ENCODE measurements around the gene WDR59.

DNA sequence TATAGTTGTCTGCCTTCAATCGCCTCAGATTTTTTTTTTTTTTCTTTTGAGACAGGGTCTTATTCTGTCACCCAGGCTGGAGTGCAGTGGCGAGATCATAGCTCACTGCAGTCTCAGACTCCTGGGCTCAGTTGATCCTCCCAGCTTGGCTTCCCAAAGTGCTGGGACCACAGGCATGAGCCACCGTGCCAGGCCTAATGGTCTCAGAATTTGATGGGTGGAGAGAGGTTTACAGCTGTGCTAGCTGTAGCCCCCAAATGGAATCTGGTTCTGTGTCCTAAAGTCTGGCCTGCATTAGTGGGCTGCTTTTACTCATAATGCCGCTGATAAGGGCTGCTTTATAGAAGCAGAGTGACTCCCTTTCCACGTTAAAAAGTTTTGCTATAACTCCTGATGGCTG, 19.0 kb upstream of the WDR59 start:
- TF ChIP-seq, protein P1, sequence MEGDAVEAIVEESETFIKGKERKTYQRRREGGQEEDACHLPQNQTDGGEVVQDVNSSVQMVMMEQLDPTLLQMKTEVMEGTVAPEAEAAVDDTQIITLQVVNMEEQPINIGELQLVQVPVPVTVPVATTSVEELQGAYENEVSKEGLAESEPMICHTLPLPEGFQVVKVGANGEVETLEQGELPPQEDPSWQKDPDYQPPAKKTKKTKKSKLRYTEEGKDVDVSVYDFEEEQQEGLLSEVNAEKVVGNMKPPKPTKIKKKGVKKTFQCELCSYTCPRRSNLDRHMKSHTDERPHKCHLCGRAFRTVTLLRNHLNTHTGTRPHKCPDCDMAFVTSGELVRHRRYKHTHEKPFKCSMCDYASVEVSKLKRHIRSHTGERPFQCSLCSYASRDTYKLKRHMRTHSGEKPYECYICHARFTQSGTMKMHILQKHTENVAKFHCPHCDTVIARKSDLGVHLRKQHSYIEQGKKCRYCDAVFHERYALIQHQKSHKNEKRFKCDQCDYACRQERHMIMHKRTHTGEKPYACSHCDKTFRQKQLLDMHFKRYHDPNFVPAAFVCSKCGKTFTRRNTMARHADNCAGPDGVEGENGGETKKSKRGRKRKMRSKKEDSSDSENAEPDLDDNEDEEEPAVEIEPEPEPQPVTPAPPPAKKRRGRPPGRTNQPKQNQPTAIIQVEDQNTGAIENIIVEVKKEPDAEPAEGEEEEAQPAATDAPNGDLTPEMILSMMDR (IDR thresholded peaks at IDR 0.05) = no peak
- TF ChIP-seq POLR2AphosphoS5 (IDR thresholded peaks at IDR 0.05) (no peak), EP300 (IDR thresholded peaks at IDR 0.05; ENCODE audit: low read depth) (no peak), POLR2A (IDR thresholded peaks at IDR 0.05) (no peak)

Measured in transverse colon (tissue), 4 donors.